Mesothelial cell of epicardium (in vitro differentiated cells): ENCODE data around the gene UBE3C. TPM values are rescaled to one million over a fixed set of nuclear protein-coding genes. Genes with fewer than 3 reads are reported as not detected.

Experiments used
- DNase-seq, 2 experiments: peaks; one replicate each; pipeline ENCODE4 v3.0.0; 2021; ENCODE audit warnings: low spot score in 2 of 2; ENCODE audit not compliant: unreplicated experiment in 2 of 2
- H3K27ac Mint-ChIP-seq: 2 replicates; pipeline ENCODE4 v1.8.0; 2021; ENCODE audit warnings: mixed read lengths
- H3K27me3 Mint-ChIP-seq: 2 replicates; pipeline ENCODE4 v1.8.0; 2021; ENCODE audit warnings: low read depth, mixed read lengths
- H3K36me3 Mint-ChIP-seq: 2 replicates; pipeline ENCODE4 v1.8.0; 2021; ENCODE audit warnings: mixed read lengths
- H3K4me1 Mint-ChIP-seq: 2 replicates; pipeline ENCODE4 v1.8.0; 2021; ENCODE audit warnings: mixed read lengths
- H3K4me3 Mint-ChIP-seq: 2 replicates; pipeline ENCODE4 v1.8.0; 2021; ENCODE audit warnings: mild to moderate bottlenecking, moderate library complexity, mixed read lengths
- H3K9me3 Mint-ChIP-seq: 2 replicates; pipeline ENCODE4 v1.8.0; 2021; ENCODE audit warnings: mixed read lengths
- total RNA-seq: library from RNA; stranded (reverse); gene quantifications from 3 replicates; pipeline ENCODE4 v1.2.1, GENCODE V29; 2021
- TF ChIP-seq, protein P1 (sequence below): fragments of 200-600 bp; sonication (generic); IDR thresholded peaks from one replicate; pipeline ENCODE4 v1.5.0; 2021; ENCODE audit warnings: antibody characterized with exemption; ENCODE audit not compliant: unreplicated experiment

The UBE3C gene
- total RNA-seq, 1 donor from 2014 or later: 58.8 TPM

- peaks cover 34% of the 10 kb centered on the region for H3K27me3 Mint-ChIP-seq
- no peak overlapping the region for H3K27ac Mint-ChIP-seq
- no peak for DNase-seq
- H3K36me3 Mint-ChIP-seq: no peaks in the 10 kb centered on the region
- TF ChIP-seq, protein P1, sequence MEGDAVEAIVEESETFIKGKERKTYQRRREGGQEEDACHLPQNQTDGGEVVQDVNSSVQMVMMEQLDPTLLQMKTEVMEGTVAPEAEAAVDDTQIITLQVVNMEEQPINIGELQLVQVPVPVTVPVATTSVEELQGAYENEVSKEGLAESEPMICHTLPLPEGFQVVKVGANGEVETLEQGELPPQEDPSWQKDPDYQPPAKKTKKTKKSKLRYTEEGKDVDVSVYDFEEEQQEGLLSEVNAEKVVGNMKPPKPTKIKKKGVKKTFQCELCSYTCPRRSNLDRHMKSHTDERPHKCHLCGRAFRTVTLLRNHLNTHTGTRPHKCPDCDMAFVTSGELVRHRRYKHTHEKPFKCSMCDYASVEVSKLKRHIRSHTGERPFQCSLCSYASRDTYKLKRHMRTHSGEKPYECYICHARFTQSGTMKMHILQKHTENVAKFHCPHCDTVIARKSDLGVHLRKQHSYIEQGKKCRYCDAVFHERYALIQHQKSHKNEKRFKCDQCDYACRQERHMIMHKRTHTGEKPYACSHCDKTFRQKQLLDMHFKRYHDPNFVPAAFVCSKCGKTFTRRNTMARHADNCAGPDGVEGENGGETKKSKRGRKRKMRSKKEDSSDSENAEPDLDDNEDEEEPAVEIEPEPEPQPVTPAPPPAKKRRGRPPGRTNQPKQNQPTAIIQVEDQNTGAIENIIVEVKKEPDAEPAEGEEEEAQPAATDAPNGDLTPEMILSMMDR: no peak
- no peak overlapping the region for H3K4me3 Mint-ChIP-seq
- H3K9me3 Mint-ChIP-seq: no peaks in the 10 kb centered on the region
- H3K4me1 Mint-ChIP-seq: peaks cover 5% of the 10 kb centered on the region
Observed at GRCh38 chr7:157133304-157133703, 5.4 kb upstream of the UBE3C start.

DNA sequence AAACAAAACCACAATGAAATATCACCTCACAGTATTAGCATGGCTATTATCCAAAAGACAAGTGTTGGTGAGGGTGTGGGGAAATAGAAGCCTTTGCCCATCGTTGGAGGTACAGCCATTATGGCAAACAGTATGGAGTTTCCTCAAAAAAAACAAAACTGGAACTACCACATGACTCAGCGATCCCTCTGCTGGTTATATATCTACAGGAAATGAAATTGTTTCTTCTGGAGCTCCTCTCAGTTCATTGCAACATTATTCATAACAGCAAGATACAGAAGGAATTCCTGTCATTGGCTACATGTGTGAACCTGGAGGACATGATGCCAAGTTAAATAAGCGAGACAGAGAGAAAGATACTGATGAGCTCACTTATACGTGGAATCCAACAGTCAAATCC is 2.4 kb upstream of the UBE3C start:
- H3K36me3 Mint-ChIP-seq: no peaks in the 10 kb centered on the region
- H3K4me3 Mint-ChIP-seq: peak overlapping the region; percentile 27
- H3K27me3 Mint-ChIP-seq: peaks cover 13% of the 10 kb centered on the region

DNA sequence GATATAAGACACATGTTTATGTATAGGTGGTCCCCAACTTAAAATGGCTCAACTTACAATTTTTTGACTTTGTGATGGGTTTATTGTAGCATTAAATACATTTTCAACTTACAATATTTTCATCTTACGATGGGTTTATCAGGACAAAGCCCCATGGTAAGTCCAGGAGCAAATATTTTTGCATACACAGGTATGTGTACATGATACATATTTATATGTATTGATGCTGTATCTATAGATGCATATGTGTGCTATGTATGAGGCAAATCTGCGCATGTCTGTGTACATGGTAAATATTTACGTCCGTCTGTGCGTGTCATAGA is 664 bp upstream of the UBE3C start:
- DNase-seq: no peak
- H3K36me3 Mint-ChIP-seq: peaks cover 2% of the 10 kb centered on the region
- TF ChIP-seq, protein P1: no peak
- peaks cover 27% of the 10 kb centered on the region for H3K4me1 Mint-ChIP-seq
- H3K9me3 Mint-ChIP-seq: no peaks in the 10 kb centered on the region
- peak overlapping the region; percentile 91 for H3K27ac Mint-ChIP-seq
- H3K4me3 Mint-ChIP-seq: peak overlapping the region; percentile 75
- H3K27me3 Mint-ChIP-seq: peaks cover 6% of the 10 kb centered on the region

More for the DNA sequence above, 2.4 kb upstream of the UBE3C start:
- Mint-ChIP-seq H3K27ac (peak overlapping the region; percentile 60), H3K4me1 (peaks cover 23% of the 10 kb centered on the region), H3K9me3 (no peaks in the 10 kb centered on the region)
- no peak for DNase-seq
- TF ChIP-seq, protein P1: no peak

GRCh38 chr7:157139111-157139809 is 534 bp downstream of the UBE3C start:
- Mint-ChIP-seq H3K4me1 (peaks cover 38% of the 10 kb centered on the region), H3K36me3 (peaks cover 2% of the 10 kb centered on the region), H3K27ac (peak overlapping the region; percentile 84), H3K4me3 (peak overlapping the region; percentile 80), H3K27me3 (no peaks in the 10 kb centered on the region), H3K9me3 (no peaks in the 10 kb centered on the region)
- TF ChIP-seq, protein P1: no peak
- DNase-seq: peak; percentile 32 to 70

GRCh38 chr7:157139810-157140510 is 1.2 kb downstream of the UBE3C start:
- peak overlapping the region; percentile 86 for H3K27ac Mint-ChIP-seq
- TF ChIP-seq, protein P1: no peak
- peak overlapping the region; percentile 80 for H3K4me3 Mint-ChIP-seq
- no peak for DNase-seq
- peaks cover 3% of the 10 kb centered on the region for H3K36me3 Mint-ChIP-seq
- no peaks in the 10 kb centered on the region for H3K9me3 Mint-ChIP-seq
- H3K4me1 Mint-ChIP-seq: peaks cover 40% of the 10 kb centered on the region
- no peaks in the 10 kb centered on the region for H3K27me3 Mint-ChIP-seq
